ENCODE data around the gene RAB22A. TPM values are rescaled to one million over a fixed set of nuclear protein-coding genes. Genes with fewer than 3 reads are reported as not detected.
"Not testable (repeated sequence)": the region's sequence is repeated elsewhere in the genome, so short reads cannot be mapped to it uniquely, and the experiment has no call there.

The RAB22A gene
- total RNA-seq, 1 donor from 2014 or later = 21.3 TPM

DNA sequence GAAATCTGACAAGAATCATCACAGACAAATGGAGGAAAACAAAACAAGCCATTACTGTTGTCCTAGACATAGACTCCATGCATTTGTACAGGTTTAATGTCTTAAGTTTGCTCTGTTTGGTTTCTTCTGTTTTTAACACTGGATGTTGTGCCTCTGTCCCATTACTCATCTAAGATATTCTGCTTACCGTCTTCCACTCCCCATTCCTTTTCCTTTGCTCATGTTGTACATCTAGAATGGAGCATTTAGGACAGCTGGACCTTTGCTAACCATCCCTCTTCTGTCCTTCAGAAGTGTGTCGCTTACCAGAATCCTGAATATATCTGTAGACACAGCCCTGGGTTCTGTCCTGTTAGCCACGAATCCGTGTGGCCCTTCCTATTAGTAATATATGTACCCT, 35.2 kb downstream of the RAB22A start:
- DNase-seq (ENCODE audit: low spot score) = no peak

- DNase-seq (ENCODE audit: low spot score) = no peak
These were observed 40.1 kb downstream of the RAB22A start for GRCh38 chr20:58349570-58349969.

DNA sequence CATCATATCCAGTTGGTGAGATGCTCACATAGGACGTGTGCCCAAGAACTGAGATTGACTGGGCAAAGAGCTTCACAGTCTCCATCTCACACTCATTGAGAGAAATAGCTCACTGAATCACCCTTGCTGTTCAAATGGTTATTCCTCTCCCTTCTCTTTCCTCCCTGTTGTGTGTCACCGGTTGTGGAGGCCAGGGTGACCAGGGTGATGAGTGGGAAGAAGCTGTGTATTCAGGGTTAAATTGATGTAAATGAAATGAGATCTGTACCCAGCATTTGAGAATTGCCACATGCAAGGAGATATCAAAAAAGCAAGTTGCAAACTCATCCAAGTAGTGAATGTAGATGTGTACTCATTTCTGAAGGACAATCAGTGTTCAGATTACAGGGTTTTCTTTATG, 43.0 kb downstream of the RAB22A start:
- DNase-seq (ENCODE audit: low spot score) = no peak

- no peak for DNase-seq (ENCODE audit: low spot score)
These were observed 49.9 kb downstream of the RAB22A start for GRCh38 chr20:58359441-58359840.

DNA sequence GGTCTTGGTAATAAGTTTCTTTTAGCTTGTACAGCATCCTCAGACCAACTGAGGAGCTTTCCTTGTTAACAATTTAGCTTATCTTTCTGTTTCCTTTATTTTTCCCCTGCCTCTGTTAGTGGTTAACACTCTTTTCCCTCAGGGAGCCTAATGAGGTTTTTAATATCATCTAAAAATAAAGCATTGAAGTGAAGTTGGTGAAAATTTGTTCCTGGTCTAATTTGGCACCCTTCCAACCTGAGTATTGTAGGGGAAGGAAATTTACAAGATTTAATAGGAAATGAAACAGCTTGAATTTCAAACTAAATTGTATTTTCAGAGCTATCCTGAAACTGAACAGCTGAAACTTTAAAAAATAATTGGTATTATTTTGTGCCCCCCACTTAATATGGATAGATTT, 51.4 kb downstream of the RAB22A start:
- no peak for DNase-seq (ENCODE audit: low spot score)

GRCh38 chr20:58361481-58362205, 52.1 kb downstream of the RAB22A start:
- DNase-seq (ENCODE audit: low spot score) = no peak

DNA sequence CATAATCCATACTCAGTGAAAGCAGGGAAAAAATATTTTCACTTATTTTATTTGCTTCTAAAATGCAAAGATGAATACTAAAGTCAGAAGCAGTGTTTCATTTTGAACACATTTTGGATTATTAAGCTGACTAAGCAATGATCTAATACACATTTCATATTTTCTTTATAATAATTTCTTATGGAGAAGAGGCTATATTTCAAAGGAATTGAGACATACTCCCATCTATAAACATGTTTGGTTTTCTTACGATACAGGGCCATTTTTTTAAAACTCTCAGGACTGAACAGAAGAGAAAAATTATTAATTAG, 52.6 kb downstream of the RAB22A start:
- DNase-seq (ENCODE audit: low spot score) = no peak

GRCh38 chr20:58362970-58363369, 53.5 kb downstream of the RAB22A start:
- no peak for DNase-seq (ENCODE audit: low spot score)

DNA sequence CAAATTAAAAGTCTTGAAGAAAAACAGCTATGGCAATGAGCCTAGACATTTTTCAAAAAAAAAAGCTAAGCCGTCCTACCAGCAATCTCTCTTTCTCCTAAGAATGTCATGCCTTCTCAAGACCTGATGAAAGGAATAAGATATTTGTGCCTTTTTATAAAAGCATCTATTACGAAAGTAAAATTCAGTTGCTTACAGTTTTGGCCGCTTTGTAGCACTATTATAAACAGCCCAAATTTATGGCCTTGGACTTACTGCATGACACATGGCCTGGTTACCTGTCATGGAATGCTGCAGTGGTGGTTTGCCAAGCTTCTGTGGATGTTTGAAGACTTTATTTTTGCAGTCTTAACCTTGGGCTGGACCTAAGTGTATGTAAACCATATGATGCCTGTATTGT, 57.4 kb downstream of the RAB22A start:
- no peak for DNase-seq (ENCODE audit: low spot score)

GRCh38 chr20:58372806-58373205, 63.3 kb downstream of the RAB22A start:
- DNase-seq (ENCODE audit: low spot score) = no peak

- DNase-seq (ENCODE audit: low spot score) = not testable (repeated sequence)
These were observed 63.8 kb downstream of the RAB22A start for GRCh38 chr20:58373296-58373695.

- no peak for DNase-seq (ENCODE audit: low spot score)
These were observed 64.7 kb downstream of the RAB22A start for GRCh38 chr20:58374027-58374850.

DNA sequence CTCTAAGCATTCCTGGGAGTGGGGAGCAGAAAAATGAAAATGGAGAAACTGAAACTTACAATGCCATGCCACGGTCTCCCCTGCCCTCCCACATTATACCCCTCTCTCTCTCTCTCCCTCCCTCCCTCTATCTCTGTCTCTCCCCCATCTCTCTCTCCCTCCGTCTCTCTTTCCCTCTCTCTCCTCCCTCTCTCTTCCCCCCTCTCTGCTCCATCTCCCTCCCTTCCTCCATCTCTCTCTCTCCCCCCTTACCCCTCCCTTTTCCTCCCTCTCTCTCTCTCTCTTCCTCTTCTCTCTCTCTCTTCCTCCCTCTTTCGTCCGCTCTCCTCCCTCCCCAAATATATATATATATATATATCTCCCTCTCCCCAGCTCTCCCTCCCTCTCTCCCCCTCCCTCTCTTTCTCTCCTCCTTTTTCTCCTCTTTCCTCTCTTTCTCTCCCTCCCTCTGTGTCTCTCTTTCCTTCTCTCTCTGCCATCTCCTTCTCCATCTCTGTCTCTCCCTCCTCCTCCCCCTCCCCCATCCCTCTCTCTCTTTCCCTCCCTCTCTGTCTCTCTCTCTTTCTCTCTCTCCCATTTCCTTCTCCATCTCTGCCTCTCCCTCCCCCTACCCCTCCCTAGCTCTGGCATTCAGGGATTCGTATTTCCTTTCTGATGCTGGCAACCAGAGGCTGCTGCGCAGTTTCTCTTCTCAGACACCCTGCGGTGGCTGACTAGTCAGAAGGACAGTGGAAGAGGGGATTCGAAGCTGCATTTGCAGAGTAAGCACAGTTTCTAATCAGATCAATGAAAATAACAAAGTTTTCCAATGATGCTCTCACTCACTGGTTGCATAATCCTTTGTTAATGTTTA, 65.6 kb downstream of the RAB22A start:
- no peak for DNase-seq (ENCODE audit: low spot score)

- DNase-seq (ENCODE audit: low spot score) = no peak
These were observed 66.3 kb downstream of the RAB22A start for GRCh38 chr20:58375759-58376352.

GRCh38 chr20:58377017-58377416, 67.5 kb downstream of the RAB22A start:
- no peak for DNase-seq (ENCODE audit: low spot score)

DNA sequence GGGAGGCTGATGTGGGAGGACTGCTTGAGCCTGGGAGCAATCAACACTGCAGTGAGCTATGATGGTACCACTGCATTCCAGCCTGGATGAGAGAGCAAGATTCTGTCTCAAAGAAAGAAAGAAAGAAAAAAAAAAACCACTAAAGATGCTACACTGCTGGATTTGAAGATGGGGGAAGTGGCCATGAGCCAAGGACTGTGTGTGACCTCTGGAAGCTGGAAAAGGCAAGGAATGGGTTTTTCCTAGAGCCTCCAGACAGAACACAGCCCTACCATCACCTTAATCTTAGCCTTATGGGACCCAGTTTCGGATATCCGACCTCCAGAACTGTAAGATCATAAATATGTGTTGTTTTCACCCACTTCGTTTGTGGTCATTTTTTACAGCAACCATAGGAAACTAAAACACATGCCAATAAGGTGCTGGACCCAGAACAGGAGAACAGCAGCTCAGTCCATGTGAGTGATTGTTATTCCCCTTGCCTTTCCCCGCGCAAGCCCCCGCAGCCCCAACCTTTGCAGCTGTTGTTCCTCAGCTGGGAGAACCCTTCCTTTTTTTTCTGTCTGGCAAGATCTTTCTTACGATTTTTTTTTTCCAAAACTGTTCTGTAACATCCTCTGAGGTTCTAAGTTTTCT, 68.4 kb downstream of the RAB22A start:
- DNase-seq (ENCODE audit: low spot score) = no peak

- no peak for DNase-seq (ENCODE audit: low spot score)
These were observed 69.2 kb downstream of the RAB22A start for GRCh38 chr20:58378704-58379103.

- no peak for DNase-seq (ENCODE audit: low spot score)
These were observed 72.1 kb downstream of the RAB22A start for GRCh38 chr20:58381627-58382026.

DNA sequence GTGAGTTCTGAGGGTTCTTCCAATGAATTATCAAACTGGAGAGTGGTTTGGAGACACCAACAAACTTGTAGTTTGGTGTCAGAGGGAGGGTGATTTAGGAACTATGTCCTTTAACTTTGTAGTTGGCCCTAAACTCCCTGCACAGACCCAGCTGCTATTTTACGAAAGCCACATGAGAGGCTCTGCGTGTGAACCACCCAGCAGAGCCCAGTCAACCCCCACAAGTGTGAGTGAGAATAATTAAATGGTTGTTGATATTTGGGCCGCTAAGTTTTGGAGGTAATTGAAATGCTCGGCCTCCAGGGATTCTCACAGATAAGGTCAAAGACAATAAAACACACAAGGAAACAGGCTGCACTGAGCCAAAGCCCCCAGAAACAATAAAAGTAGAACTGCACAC, 72.6 kb downstream of the RAB22A start:
- DNase-seq (ENCODE audit: low spot score) = no peak

- no peak for DNase-seq (ENCODE audit: low spot score)
These were observed 75.3 kb downstream of the RAB22A start for GRCh38 chr20:58384821-58385220.

DNA sequence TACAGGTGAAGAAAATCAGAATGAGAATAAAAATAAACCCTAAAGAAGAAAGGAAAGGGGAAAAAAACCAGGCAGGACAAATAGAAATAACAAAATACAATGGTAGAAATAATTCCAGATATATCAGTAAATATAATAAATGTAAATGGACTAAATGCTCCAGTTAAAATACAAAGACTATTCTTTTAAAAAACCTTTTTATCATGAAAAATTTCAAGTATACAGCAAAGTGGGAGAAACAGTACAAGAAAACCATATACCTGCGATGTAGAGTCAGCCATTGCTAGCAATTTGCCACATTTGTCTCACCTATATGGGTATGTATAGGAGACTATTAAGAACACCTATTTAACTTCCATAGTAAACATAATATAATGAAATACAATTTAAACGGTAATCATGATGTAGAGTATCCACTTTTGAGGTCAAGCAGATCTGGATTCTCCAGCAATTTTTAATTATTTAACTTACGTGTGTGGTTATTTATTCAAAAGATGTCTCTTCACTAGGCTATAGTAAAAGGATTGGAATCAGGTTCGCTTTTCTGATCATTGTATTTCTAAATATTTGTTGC, 78.6 kb downstream of the RAB22A start:
- no peak for DNase-seq (ENCODE audit: low spot score)

All from ureter (tissue), 1 donor.